Neural cell (in vitro differentiated cells): Measurements from ENCODE around the gene CDC45. TPM values are rescaled to one million over a fixed set of nuclear protein-coding genes. Genes with fewer than 3 reads are reported as not detected.

ENCODE experiments used
- H2AFZ ChIP-seq: fragments of 200-600, 300-800 bp; sonication (generic), shearing (Covaris generic); 2 replicates; pipeline ENCODE4 v1.6.0; 2014; ENCODE audit warnings: low read depth, mild to moderate bottlenecking, antibody characterized with exemption, low read length, moderate library complexity
- H3F3A ChIP-seq: fragments of 200-600 bp; shearing (Covaris generic); 2 replicates; pipeline ENCODE4 v1.6.1; 2016; ENCODE audit warnings: mild to moderate bottlenecking, moderate library complexity, mixed read lengths, antibody characterized with exemption, low read length; ENCODE audit not compliant: insufficient read depth, poor library complexity, severe bottlenecking
- H3K27ac ChIP-seq: fragments of 200-600, 300-800 bp; sonication (generic), shearing (Covaris generic); 2 replicates; pipeline ENCODE4 v1.5.1; 2014; ENCODE audit warnings: mild to moderate bottlenecking, low read length, moderate library complexity
- H3K27me3 ChIP-seq: fragments of 300-800, 200-600 bp; sonication (generic), shearing (Covaris generic); 2 replicates; pipeline ENCODE4 v1.6.0; 2014; ENCODE audit warnings: mild to moderate bottlenecking, low read depth, low read length, moderate library complexity; ENCODE audit not compliant: insufficient read depth
- H3K36me3 ChIP-seq: fragments of 300-800, 200-600 bp; sonication (generic), shearing (Covaris generic); 2 replicates; pipeline ENCODE4 v1.5.1; 2014; ENCODE audit warnings: mild to moderate bottlenecking, antibody characterized with exemption, low read length, moderate library complexity; ENCODE audit not compliant: insufficient read depth
- H3K4me2 ChIP-seq: fragments of 300-800, 200-600 bp; sonication (generic), shearing (Covaris generic); 2 replicates; pipeline ENCODE4 v1.6.0; 2014; ENCODE audit warnings: mild to moderate bottlenecking, low read length
- H3K4me3 ChIP-seq: fragments of 300-800, 200-600 bp; sonication (generic), shearing (Covaris generic); 2 replicates; pipeline ENCODE4 v1.5.1; 2014; ENCODE audit warnings: mild to moderate bottlenecking, low read length, moderate library complexity
- H3K79me2 ChIP-seq: fragments of 200-600 bp; shearing (Covaris generic); replicated peaks from 2 replicates; pipeline ENCODE4 v1.6.0; 2014; ENCODE audit warnings: mild to moderate bottlenecking, low read length, moderate library complexity; ENCODE audit not compliant: insufficient read depth
- H3K9ac ChIP-seq: fragments of 300-800, 200-600 bp; sonication (generic), shearing (Covaris generic); 2 replicates; pipeline ENCODE4 v1.6.1; 2016; ENCODE audit warnings: mild to moderate bottlenecking, low read length, mixed read lengths
- H3K9me2 ChIP-seq: fragments of 200-600 bp; shearing (Covaris generic); 2 replicates; pipeline ENCODE4 v1.6.1; 2016; ENCODE audit warnings: mild to moderate bottlenecking, low read length, mixed read lengths; ENCODE audit not compliant: insufficient read depth
- H3K9me3 ChIP-seq: fragments of 200-600, 300-800 bp; sonication (generic), shearing (Covaris generic); 2 replicates; pipeline ENCODE4 v1.6.1; 2016; ENCODE audit warnings: mild to moderate bottlenecking, mixed run types, low read length, moderate library complexity, mixed read lengths
- H4K20me1 ChIP-seq: fragments of 200-600 bp; shearing (Covaris generic); 2 replicates; pipeline ENCODE4 v1.6.1; 2016; ENCODE audit warnings: mild to moderate bottlenecking, mixed run types; ENCODE audit not compliant: insufficient read depth
- EP300 ChIP-seq: fragments of 450-650 bp; conservative IDR thresholded peaks from 2 replicates; pipeline ENCODE4 v1.6.1; 2014; ENCODE audit warnings: antibody characterized with exemption, mild to moderate bottlenecking, moderate library complexity; ENCODE audit not compliant: poor library complexity, severe bottlenecking
- EZH2 ChIP-seq: fragments of 200-600, 300-800 bp; shearing (Covaris generic), sonication (generic); IDR thresholded peaks from 2 replicates; pipeline ENCODE4 v1.6.1; 2014; ENCODE audit warnings: antibody characterized with exemption, low read length, borderline replicate concordance, mild to moderate bottlenecking; ENCODE audit not compliant: insufficient read depth, poor library complexity, severe bottlenecking
- MXI1 ChIP-seq: fragments of 450-650 bp; conservative IDR thresholded peaks from 2 replicates; pipeline ENCODE4 v1.6.1; 2014; ENCODE audit warnings: antibody characterized with exemption, mild to moderate bottlenecking; ENCODE audit not compliant: poor library complexity, severe bottlenecking
- POLR2AphosphoS5 ChIP-seq: IDR thresholded peaks from 2 replicates; pipeline ENCODE4 v1.6.1; 2012
- RAD21 ChIP-seq: fragments of 450-650 bp; conservative IDR thresholded peaks from 2 replicates; pipeline ENCODE4 v1.6.1; 2014; ENCODE audit warnings: antibody characterized with exemption, mild to moderate bottlenecking, moderate library complexity
- SMC3 ChIP-seq: fragments of 450-650 bp; conservative IDR thresholded peaks from 2 replicates; pipeline ENCODE4 v1.6.1; 2014; ENCODE audit warnings: antibody characterized with exemption, mild to moderate bottlenecking, moderate library complexity; ENCODE audit not compliant: poor library complexity
- TAF1 ChIP-seq: IDR thresholded peaks from 2 replicates; pipeline ENCODE4 v1.6.1; 2012; ENCODE audit warnings: low read depth
- polyA plus RNA-seq: library from polyadenylated mRNA; depleted of rRNA; stranded (reverse); fragments of >200 nt; gene quantifications from 2 replicates; pipeline ENCODE4 v1.2.3, GENCODE V29; 2014
- TF ChIP-seq, protein P1 (sequence below): fragments of 450-650 bp; IDR thresholded peaks from 2 replicates; pipeline ENCODE4 v1.5.1; 2014; ENCODE audit warnings: antibody characterized with exemption, mild to moderate bottlenecking, moderate library complexity; ENCODE audit not compliant: poor library complexity, severe bottlenecking
- TF ChIP-seq, protein P2 (sequence below): IDR thresholded peaks from 2 replicates; pipeline ENCODE4 v1.6.1; 2012; ENCODE audit warnings: borderline replicate concordance

CDC45 gene
- polyA plus RNA-seq, 1 donor from 2014 or later = 3.2 TPM

DNA sequence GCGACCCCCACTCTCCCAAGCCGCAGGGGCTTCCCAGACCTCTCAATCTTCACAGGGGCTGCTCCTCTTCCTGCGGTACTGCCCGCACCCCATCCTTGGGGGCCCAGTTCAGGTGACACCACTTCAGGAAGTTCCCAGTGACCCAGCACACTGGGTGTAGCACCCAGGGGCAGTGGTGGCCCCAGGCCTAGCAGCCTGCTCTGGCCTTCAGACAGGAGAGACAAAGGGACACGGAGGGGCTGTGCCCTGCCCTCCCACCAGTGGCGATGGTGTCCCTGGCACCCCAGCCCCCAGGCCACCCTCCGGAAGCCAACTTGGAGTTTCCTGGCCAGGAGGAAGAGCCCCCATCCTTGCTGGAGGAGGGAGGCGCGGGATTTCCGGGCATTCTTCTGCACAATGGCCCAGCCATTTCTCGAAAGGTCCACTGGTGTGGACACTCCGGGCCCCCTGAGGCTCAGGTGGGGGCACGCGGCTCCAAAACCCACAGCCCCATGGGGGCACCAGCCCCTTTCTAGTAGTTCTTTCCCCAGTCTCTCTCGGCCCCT, 45.5 kb downstream of the CDC45 start:
- Histone ChIP-seq H3K4me2 (no peak overlapping the region), H2AFZ (no peak overlapping the region), H3K36me3 (no peaks in the 10 kb centered on the region), H3K79me2 (no peaks in the 10 kb centered on the region), H3K9me3 (no peaks in the 10 kb centered on the region), H3K4me3 (no peak overlapping the region), H3F3A (no peaks in the 10 kb centered on the region), H3K9me2 (no peaks in the 10 kb centered on the region), H3K9ac (no peak overlapping the region), H3K27ac (no peak overlapping the region), H4K20me1 (no peaks in the 10 kb centered on the region), H3K27me3 (peaks cover 45% of the 10 kb centered on the region)
- no peak for TF ChIP-seq RAD21
- TF ChIP-seq EZH2 = no peak
- TF ChIP-seq, protein P1, sequence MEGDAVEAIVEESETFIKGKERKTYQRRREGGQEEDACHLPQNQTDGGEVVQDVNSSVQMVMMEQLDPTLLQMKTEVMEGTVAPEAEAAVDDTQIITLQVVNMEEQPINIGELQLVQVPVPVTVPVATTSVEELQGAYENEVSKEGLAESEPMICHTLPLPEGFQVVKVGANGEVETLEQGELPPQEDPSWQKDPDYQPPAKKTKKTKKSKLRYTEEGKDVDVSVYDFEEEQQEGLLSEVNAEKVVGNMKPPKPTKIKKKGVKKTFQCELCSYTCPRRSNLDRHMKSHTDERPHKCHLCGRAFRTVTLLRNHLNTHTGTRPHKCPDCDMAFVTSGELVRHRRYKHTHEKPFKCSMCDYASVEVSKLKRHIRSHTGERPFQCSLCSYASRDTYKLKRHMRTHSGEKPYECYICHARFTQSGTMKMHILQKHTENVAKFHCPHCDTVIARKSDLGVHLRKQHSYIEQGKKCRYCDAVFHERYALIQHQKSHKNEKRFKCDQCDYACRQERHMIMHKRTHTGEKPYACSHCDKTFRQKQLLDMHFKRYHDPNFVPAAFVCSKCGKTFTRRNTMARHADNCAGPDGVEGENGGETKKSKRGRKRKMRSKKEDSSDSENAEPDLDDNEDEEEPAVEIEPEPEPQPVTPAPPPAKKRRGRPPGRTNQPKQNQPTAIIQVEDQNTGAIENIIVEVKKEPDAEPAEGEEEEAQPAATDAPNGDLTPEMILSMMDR = no peak
- TF ChIP-seq TAF1 = no peak
- TF ChIP-seq POLR2AphosphoS5 = no peak
- TF ChIP-seq, protein P2, sequence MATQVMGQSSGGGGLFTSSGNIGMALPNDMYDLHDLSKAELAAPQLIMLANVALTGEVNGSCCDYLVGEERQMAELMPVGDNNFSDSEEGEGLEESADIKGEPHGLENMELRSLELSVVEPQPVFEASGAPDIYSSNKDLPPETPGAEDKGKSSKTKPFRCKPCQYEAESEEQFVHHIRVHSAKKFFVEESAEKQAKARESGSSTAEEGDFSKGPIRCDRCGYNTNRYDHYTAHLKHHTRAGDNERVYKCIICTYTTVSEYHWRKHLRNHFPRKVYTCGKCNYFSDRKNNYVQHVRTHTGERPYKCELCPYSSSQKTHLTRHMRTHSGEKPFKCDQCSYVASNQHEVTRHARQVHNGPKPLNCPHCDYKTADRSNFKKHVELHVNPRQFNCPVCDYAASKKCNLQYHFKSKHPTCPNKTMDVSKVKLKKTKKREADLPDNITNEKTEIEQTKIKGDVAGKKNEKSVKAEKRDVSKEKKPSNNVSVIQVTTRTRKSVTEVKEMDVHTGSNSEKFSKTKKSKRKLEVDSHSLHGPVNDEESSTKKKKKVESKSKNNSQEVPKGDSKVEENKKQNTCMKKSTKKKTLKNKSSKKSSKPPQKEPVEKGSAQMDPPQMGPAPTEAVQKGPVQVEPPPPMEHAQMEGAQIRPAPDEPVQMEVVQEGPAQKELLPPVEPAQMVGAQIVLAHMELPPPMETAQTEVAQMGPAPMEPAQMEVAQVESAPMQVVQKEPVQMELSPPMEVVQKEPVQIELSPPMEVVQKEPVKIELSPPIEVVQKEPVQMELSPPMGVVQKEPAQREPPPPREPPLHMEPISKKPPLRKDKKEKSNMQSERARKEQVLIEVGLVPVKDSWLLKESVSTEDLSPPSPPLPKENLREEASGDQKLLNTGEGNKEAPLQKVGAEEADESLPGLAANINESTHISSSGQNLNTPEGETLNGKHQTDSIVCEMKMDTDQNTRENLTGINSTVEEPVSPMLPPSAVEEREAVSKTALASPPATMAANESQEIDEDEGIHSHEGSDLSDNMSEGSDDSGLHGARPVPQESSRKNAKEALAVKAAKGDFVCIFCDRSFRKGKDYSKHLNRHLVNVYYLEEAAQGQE = no peak
- no peak for TF ChIP-seq MXI1
- no peak for TF ChIP-seq SMC3
- no peak for TF ChIP-seq EP300

DNA sequence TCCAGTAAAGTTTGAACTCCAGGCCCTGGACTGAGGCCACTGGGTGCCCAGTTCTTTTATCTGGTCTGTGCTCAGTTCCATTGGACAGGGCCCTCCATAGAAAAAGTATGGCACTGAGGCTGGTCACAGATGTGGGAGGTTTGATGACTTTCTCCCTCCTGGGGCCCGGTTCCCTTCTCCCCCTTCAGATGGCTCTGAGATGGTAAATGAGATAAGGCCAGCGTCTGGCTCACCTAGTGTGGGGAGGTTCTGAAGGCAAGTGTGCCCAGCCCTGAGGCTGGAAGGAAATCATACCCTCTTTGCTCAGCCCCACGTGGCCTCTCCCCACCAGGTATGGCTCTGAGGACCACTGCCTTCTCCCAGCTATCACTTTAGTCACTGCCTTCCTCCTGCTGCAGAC, 45.9 kb downstream of the CDC45 start:
- Histone ChIP-seq H3F3A (no peaks in the 10 kb centered on the region), H3K4me3 (no peak overlapping the region), H2AFZ (no peak overlapping the region), H3K4me2 (no peak overlapping the region), H3K27ac (no peak overlapping the region), H3K27me3 (peaks cover 45% of the 10 kb centered on the region), H3K79me2 (no peaks in the 10 kb centered on the region), H4K20me1 (no peaks in the 10 kb centered on the region), H3K9me3 (no peaks in the 10 kb centered on the region), H3K36me3 (no peaks in the 10 kb centered on the region), H3K9ac (no peak overlapping the region), H3K9me2 (no peaks in the 10 kb centered on the region)
- TF ChIP-seq EP300 = no peak
- no peak for TF ChIP-seq EZH2
- no peak for TF ChIP-seq RAD21
- TF ChIP-seq, protein P1 = no peak
- no peak for TF ChIP-seq MXI1
- TF ChIP-seq TAF1 = no peak
